HG03064 (cell line): ENCODE results near the gene BEST3.
"Not testable (repeated sequence)": the region's sequence is repeated elsewhere in the genome, so short reads cannot be mapped to it uniquely, and the experiment has no call there.

ENCODE experiments used
- ATAC-seq: cut with Tn5 transposase; IDR thresholded peaks from one replicate; pipeline ENCODE4 v1.9.1; 2021; ENCODE audit warnings: low read depth; ENCODE audit not compliant: unreplicated experiment

The BEST3 gene

GRCh38 chr12:69608114-69608513, 91.0 kb downstream of the BEST3 start:
- ATAC-seq: no peak

DNA sequence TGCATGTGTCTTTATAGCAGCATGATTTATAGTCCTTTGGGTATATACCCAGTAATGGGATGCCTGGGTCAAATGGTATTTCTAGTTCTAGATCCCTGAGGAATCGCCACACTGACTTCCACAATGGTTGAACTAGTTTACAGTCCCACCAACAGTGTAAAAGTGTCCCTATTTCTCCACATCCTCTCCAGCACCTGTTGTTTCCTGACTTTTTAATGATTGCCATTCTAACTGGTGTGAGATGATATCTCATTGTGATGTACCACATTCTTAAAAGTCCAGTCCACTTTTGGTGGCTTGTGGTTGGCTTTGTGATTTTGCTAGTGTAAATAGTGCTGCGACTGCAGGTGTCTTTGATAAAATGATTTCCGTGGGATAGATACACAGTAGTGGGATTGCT, 94.8 kb downstream of the BEST3 start:
- ATAC-seq: not testable (repeated sequence)
